Measurements from ENCODE around the gene FEZ2. TPM values are rescaled to one million over a fixed set of nuclear protein-coding genes. Genes with fewer than 3 reads are reported as not detected.

Gene FEZ2
- total RNA-seq, 1 donor from 2014 or later, result 70.7 TPM

DNA sequence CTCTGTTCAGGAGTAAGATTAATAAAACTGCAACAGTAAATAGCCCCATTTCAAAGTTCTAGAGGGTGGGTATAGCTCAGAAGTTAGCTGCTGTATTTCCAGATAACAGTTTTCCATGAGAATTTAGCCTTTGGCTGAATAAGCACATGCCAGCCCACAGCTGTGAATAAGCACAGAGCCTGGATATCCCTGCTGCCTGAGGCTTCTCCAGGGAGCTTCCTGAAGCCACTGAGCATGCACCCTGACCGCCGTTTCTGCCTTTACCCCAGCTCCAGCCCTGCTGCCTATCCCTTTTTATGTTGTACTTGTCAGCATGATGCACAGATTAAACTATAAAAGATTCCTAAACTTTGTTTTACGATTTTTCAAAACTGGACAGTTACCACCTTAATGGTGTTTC, 85.3 kb downstream of the FEZ2 start:
- no peaks in the 10 kb centered on the region for H3K36me3 ChIP-seq
- no peaks in the 10 kb centered on the region for H3K4me1 Mint-ChIP-seq
- H3K27ac ChIP-seq, result no peak overlapping the region

DNA sequence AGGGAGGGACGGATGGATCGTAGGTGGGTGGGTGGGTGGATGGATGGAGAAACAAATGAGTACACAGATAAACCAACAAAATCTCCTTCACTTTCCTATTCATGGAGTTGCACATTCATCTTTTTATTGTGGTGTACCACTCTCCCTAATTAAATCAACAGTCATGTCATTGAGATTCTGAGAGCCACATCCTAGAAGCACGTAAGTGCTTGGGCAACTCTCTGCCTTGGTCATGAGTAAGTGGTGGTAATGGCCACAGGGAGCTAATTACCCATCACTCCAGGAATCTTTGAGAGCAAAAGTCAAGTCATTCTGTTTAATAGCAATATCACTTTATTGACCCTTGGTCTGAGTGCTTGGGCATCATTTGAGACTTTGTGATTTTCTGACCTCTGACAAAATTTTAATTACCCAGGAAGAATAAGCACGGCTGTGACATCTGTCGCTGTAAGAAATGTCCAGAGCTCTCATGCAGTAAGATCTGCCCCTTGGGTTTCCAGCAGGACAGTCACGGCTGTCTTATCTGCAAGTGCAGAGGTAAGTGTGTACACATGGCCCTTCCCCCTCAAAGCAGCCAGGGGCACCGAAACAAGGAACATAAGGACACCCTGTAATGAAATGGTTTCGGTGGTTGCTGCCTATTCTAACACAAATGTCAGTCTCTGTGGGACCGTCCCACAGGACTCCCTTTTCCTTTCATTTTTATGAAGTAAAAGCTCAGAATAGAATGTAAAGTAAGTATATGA, 85.9 kb downstream of the FEZ2 start:
- Histone ChIP-seq H3F3A (ENCODE audit: low read depth) (no peaks in the 10 kb centered on the region), H3K36me3 (no peaks in the 10 kb centered on the region), H3K79me2 (ENCODE audit: low read depth) (no peaks in the 10 kb centered on the region), H3K4me2 (no peak overlapping the region), H3K9ac (no peak overlapping the region), H3K9me3 (ENCODE audit: low read depth) (no peaks in the 10 kb centered on the region), H3K27ac (no peak overlapping the region), H3K4me1 (no peaks in the 10 kb centered on the region), H3K4me3 (no peak overlapping the region), H4K20me1 (ENCODE audit: low read depth) (peaks cover 4% of the 10 kb centered on the region), H3K27me3 (no peaks in the 10 kb centered on the region), H2AFZ (replicated peaks) (no peak overlapping the region)
- Mint-ChIP-seq H3K4me1 (no peaks in the 10 kb centered on the region), H3K9me3 (no peaks in the 10 kb centered on the region), H3K27ac (no peak overlapping the region), H3K27me3 (ENCODE audit: insufficient read depth, low read depth) (no peaks in the 10 kb centered on the region), H3K4me3 (no peak overlapping the region), H3K36me3 (peaks cover 23% of the 10 kb centered on the region)
- no peak for DNase-seq (ENCODE audit: low spot score)
- TF ChIP-seq EZH2 (IDR thresholded peaks at IDR 0.05) (no peak), EZH2phosphoT487 (IDR thresholded peaks at IDR 0.05) (no peak)
- TF ChIP-seq, protein P1, sequence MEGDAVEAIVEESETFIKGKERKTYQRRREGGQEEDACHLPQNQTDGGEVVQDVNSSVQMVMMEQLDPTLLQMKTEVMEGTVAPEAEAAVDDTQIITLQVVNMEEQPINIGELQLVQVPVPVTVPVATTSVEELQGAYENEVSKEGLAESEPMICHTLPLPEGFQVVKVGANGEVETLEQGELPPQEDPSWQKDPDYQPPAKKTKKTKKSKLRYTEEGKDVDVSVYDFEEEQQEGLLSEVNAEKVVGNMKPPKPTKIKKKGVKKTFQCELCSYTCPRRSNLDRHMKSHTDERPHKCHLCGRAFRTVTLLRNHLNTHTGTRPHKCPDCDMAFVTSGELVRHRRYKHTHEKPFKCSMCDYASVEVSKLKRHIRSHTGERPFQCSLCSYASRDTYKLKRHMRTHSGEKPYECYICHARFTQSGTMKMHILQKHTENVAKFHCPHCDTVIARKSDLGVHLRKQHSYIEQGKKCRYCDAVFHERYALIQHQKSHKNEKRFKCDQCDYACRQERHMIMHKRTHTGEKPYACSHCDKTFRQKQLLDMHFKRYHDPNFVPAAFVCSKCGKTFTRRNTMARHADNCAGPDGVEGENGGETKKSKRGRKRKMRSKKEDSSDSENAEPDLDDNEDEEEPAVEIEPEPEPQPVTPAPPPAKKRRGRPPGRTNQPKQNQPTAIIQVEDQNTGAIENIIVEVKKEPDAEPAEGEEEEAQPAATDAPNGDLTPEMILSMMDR (IDR thresholded peaks at IDR 0.05), result no peak

More for the DNA sequence above, 85.3 kb downstream of the FEZ2 start:
- Histone ChIP-seq H3K4me2 (no peak overlapping the region), H2AFZ (replicated peaks) (no peak overlapping the region), H3F3A (ENCODE audit: low read depth) (no peaks in the 10 kb centered on the region), H4K20me1 (ENCODE audit: low read depth) (peaks cover 2% of the 10 kb centered on the region), H3K27me3 (no peaks in the 10 kb centered on the region), H3K9me3 (ENCODE audit: low read depth) (no peaks in the 10 kb centered on the region), H3K9ac (no peak overlapping the region), H3K79me2 (ENCODE audit: low read depth) (no peaks in the 10 kb centered on the region), H3K4me3 (no peak overlapping the region), H3K4me1 (no peaks in the 10 kb centered on the region)
- no peak for DNase-seq (ENCODE audit: low spot score)
- H3K27ac Mint-ChIP-seq, result no peak overlapping the region
- H3K9me3 Mint-ChIP-seq, result no peaks in the 10 kb centered on the region
- no peaks in the 10 kb centered on the region for H3K27me3 Mint-ChIP-seq (ENCODE audit: insufficient read depth, low read depth)
- peaks cover 23% of the 10 kb centered on the region for H3K36me3 Mint-ChIP-seq
- TF ChIP-seq EZH2phosphoT487 (IDR thresholded peaks at IDR 0.05), result no peak
- TF ChIP-seq, protein P1 (IDR thresholded peaks at IDR 0.05), result no peak
- TF ChIP-seq EZH2 (IDR thresholded peaks at IDR 0.05), result no peak
- no peak overlapping the region for H3K4me3 Mint-ChIP-seq

DNA sequence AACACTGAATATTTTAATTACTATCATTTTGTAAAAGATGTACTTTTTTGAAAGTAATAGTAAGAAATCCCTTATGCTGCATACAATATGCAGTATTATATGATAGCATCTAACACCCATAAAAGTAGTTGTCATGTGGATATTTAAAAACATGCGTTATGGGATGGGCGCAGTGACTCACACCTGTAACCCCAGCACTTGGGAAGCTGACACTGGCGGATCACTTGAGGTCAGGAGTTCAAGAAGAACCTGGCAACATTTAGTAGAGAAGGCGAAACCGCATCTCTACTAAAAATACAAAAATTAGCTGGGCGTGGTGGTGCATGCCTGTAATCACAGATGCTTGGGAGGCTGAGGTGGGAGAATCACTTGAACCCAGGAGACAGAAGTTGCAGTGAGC, 88.9 kb downstream of the FEZ2 start:
- Mint-ChIP-seq H3K36me3 (peaks cover 15% of the 10 kb centered on the region), H3K4me3 (no peak overlapping the region), H3K27me3 (ENCODE audit: insufficient read depth, low read depth) (no peaks in the 10 kb centered on the region), H3K9me3 (no peaks in the 10 kb centered on the region), H3K27ac (no peak overlapping the region), H3K4me1 (no peaks in the 10 kb centered on the region)
- TF ChIP-seq, protein P1 (IDR thresholded peaks at IDR 0.05), result no peak
- TF ChIP-seq EZH2phosphoT487 (IDR thresholded peaks at IDR 0.05) (no peak), EZH2 (IDR thresholded peaks at IDR 0.05) (no peak)
- H3K4me1 ChIP-seq, result no peaks in the 10 kb centered on the region
- no peaks in the 10 kb centered on the region for H3K9me3 ChIP-seq (ENCODE audit: low read depth)
- H3K27ac ChIP-seq, result no peak overlapping the region
- no peak overlapping the region for H3K4me3 ChIP-seq
- H3K36me3 ChIP-seq, result no peaks in the 10 kb centered on the region
- H3F3A ChIP-seq (ENCODE audit: low read depth), result no peaks in the 10 kb centered on the region
- peaks cover 4% of the 10 kb centered on the region for H4K20me1 ChIP-seq (ENCODE audit: low read depth)
- H2AFZ ChIP-seq (replicated peaks), result no peak overlapping the region
- no peaks in the 10 kb centered on the region for H3K27me3 ChIP-seq
- H3K9ac ChIP-seq, result no peak overlapping the region
- no peak overlapping the region for H3K4me2 ChIP-seq
- no peak for DNase-seq (ENCODE audit: low spot score)
- H3K79me2 ChIP-seq (ENCODE audit: low read depth), result no peaks in the 10 kb centered on the region

Data from neural progenitor cell (in vitro differentiated cells).